HCT116 (cell line): Measurements from ENCODE around the gene FAM83D. TPM values are rescaled to one million over a fixed set of nuclear protein-coding genes. Genes with fewer than 3 reads are reported as not detected.

Experiments used
- ATAC-seq: fragments of 200-7000 bp; cut with Tn5 transposase; 2 replicates; pipeline ENCODE4 v1.9.1; 2020; ENCODE audit warnings: mild to moderate bottlenecking, moderate library complexity
- BruUV-seq: library from RNA; stranded (reverse); fragments of 400-500 nt; replicated peaks from 2 replicates; lab custom pipeline; 2021; lab: Mats Ljungman, UMichigan
- CTCF ChIA-PET: fragments of 300-600 bp; sonication (Branson Sonifier 250); formaldehyde crosslinking; loops from one replicate; lab custom pipeline; 2021; ENCODE audit warnings: antibody characterized with exemption; lab: Charles Lee
- POLR2A ChIA-PET: fragments of 300-600, 350-600 bp; sonication (Branson Sonifier 250); formaldehyde crosslinking; loops from one replicate; lab custom pipeline; 2021; ENCODE audit warnings: antibody characterized with exemption; lab: Charles Lee
- RAD21 ChIA-PET, 2 experiments: fragments of 300-600 bp; sonication (Branson Sonifier 250); formaldehyde crosslinking; loops; one replicate each; lab custom pipeline; 2023; ENCODE audit warnings: low total read pairs in 2 of 2; ENCODE audit not compliant: uncharacterized antibody in 2 of 2, unreplicated experiment in 2 of 2, low non-redundant PET in 1 of 2; lab: Charles Lee
- DNase-seq: peaks from one replicate; pipeline ENCODE4 v3.0.0-alpha.2; 2010; ENCODE audit warnings: low read depth, low spot score
- H2AFZ ChIP-seq: fragments of 200-600 bp; shearing (Covaris generic), sonication (generic); 2 replicates; pipeline ENCODE4 v1.6.1; 2017; ENCODE audit warnings: low read depth, mixed run types, mixed read lengths, antibody characterized with exemption, low read length; ENCODE audit not compliant: poor library complexity, severe bottlenecking
- H3K27ac ChIP-seq: 2 replicates; pipeline ENCODE4 v1.5.1; 2012; ENCODE audit warnings: low read depth, low read length
- H3K27me3 ChIP-seq: fragments of 200-600 bp; sonication (generic); 2 replicates; pipeline ENCODE4 v1.6.1; 2016; ENCODE audit warnings: mixed run types, low read length, mixed read lengths; ENCODE audit not compliant: insufficient read depth
- H3K36me3 ChIP-seq, 2 experiments: fragments of 200-500 bp in 1 of 2; fragments of 200-600 bp in 1 of 2; sonication (Bioruptor generic) in 1 of 2; sonication (generic) in 1 of 2; 2 replicates each; pipeline versions ENCODE4 v1.5.1 to v1.6.1; 2014 to 2016; ENCODE audit warnings: low read length in 2 of 2, inconsistent platforms in 1 of 2, mixed read lengths in 1 of 2, mixed run types in 1 of 2; ENCODE audit not compliant: insufficient read depth in 2 of 2, control insufficient read depth in 1 of 2
- H3K4me1 ChIP-seq, 2 experiments: fragments of 200-600 bp in 1 of 2; sonication (generic) in 1 of 2; 2 replicates each; pipeline versions ENCODE4 v1.5.1 to v1.6.1; 2012 to 2017; ENCODE audit warnings: low read length in 2 of 2, inconsistent platforms in 1 of 2, mild to moderate bottlenecking in 1 of 2, mixed read lengths in 1 of 2, mixed run types in 1 of 2, moderate library complexity in 1 of 2; ENCODE audit not compliant: insufficient read depth in 2 of 2, control insufficient read depth in 1 of 2
- H3K4me2 ChIP-seq: fragments of 200-600 bp; sonication (generic); 2 replicates; pipeline ENCODE4 v1.6.1; 2017; ENCODE audit warnings: mixed run types, low read length, mixed read lengths
- H3K4me3 ChIP-seq, 2 experiments: fragments of 200-600 bp in 1 of 2; sonication (generic) in 1 of 2; replicated peaks in 1 of 2; 2 replicates each; pipeline ENCODE4 v1.5.1; 2011 to 2016; ENCODE audit warnings: low read length in 2 of 2, control low read depth in 1 of 2, low read depth in 1 of 2, mild to moderate bottlenecking in 1 of 2, mixed read lengths in 1 of 2, mixed run types in 1 of 2
- H3K79me2 ChIP-seq: fragments of 200-600 bp; sonication (generic); 2 replicates; pipeline ENCODE4 v1.6.1; 2017; ENCODE audit warnings: mild to moderate bottlenecking, mixed run types, low read length, moderate library complexity, mixed read lengths; ENCODE audit not compliant: insufficient read depth
- H3K9ac ChIP-seq: fragments of 200-600 bp; sonication (generic); 2 replicates; pipeline ENCODE4 v1.6.1; 2016; ENCODE audit warnings: low read length, mixed read lengths
- H3K9me2 ChIP-seq: fragments of 200-600 bp; sonication (generic), shearing (Covaris generic); 2 replicates; pipeline ENCODE4 v1.6.1; 2017; ENCODE audit warnings: mixed run types, mild to moderate bottlenecking, moderate library complexity; ENCODE audit not compliant: insufficient read depth
- H3K9me3 ChIP-seq, 2 experiments: fragments of 200-500 bp in 1 of 2; fragments of 200-600 bp in 1 of 2; sonication (Bioruptor generic) in 1 of 2; sonication (generic) in 1 of 2; 2 replicates each; pipeline ENCODE4 v1.6.1; 2014 to 2017; ENCODE audit warnings: low read length in 2 of 2, mixed read lengths in 2 of 2, inconsistent platforms in 1 of 2, low read depth in 1 of 2, mild to moderate bottlenecking in 1 of 2, mixed run types in 1 of 2, moderate library complexity in 1 of 2; ENCODE audit not compliant: control insufficient read depth in 1 of 2, insufficient read depth in 1 of 2
- H4K20me1 ChIP-seq: fragments of 200-600 bp; sonication (generic), shearing (Covaris generic); 2 replicates; pipeline ENCODE4 v1.6.1; 2017; ENCODE audit warnings: mixed run types, mild to moderate bottlenecking, moderate library complexity; ENCODE audit not compliant: insufficient read depth
- CEBPB ChIP-seq: IDR thresholded peaks from 2 replicates; pipeline ENCODE4 v1.6.1; 2012; ENCODE audit warnings: low read depth
- EGR1 ChIP-seq: IDR thresholded peaks from 2 replicates; pipeline ENCODE4 v1.6.1; 2012; ENCODE audit warnings: low read depth
- EZH2phosphoT487 ChIP-seq: fragments of 200-600 bp; IDR thresholded peaks from 2 replicates; pipeline ENCODE4 v1.6.1; 2018; ENCODE audit warnings: antibody characterized with exemption, borderline replicate concordance
- JUND ChIP-seq: IDR thresholded peaks from 2 replicates; pipeline ENCODE4 v1.6.1; 2012
- ZBTB33 ChIP-seq: IDR thresholded peaks from 2 replicates; pipeline ENCODE4 v1.6.1; 2011; ENCODE audit warnings: mild to moderate bottlenecking, low read length, moderate library complexity; ENCODE audit not compliant: insufficient replicate concordance; ENCODE audit errors: extremely low read depth
- ZFX ChIP-seq: fragments of 450-650 bp; IDR thresholded peaks from 2 replicates; pipeline ENCODE4 v1.6.1; 2017
- ZNF274 ChIP-seq: fragments of 200-500 bp; sonication (Bioruptor generic); IDR thresholded peaks from 2 replicates; pipeline ENCODE4 v1.6.1; 2014; ENCODE audit warnings: mild to moderate bottlenecking, low read depth, low read length, inconsistent platforms
- intact Hi-C: fragments of 100-400 bp; cut with micrococcal nuclease; formaldehyde crosslinking; loops from 2 replicates; pipeline ENCODE4 v1.10.0; 2022
- total RNA-seq: library from RNA; stranded (reverse); gene quantifications from one replicate; pipeline ENCODE4 v1.2.1, GENCODE V29; 2021; ENCODE audit not compliant: unreplicated experiment

FAM83D gene
- total RNA-seq, 1 experiment from 2014 or later = 51.1 TPM

- Histone ChIP-seq H3K4me2 (peak overlapping the region; percentile 73), H3K9ac (no peak overlapping the region), H3K4me3 (peak overlapping the region; percentile 4 to 33; a peak in 1 of 4 replicates), H3K27ac (no peak overlapping the region), H3K27me3 (peaks cover 5% of the 10 kb centered on the region; the same call in 1 of the 2 replicates), H3K9me3 (no peaks in the 10 kb centered on the region), H2AFZ (peak overlapping the region; percentile 74), H3K79me2 (no peaks in the 10 kb centered on the region), H3K9me2 (no peaks in the 10 kb centered on the region), H4K20me1 (no peaks in the 10 kb centered on the region), H3K36me3 (no peaks in the 10 kb centered on the region), H3K4me1 (peaks cover 5 to 17% of the 10 kb centered on the region in 2 experiments; a peak in 3 of 4 replicates)
- ChIA-PET POLR2A (no interaction called here), RAD21 (interaction anchor here (0.6 to 0.7 kb wide), 2 partner anchors 11 to 119 kb away, joined by 3 read pairs; no protein-coding TSS in a partner anchor), CTCF (interaction anchor here (1.6 to 1.8 kb wide), 2 partner anchors 32 to 104 kb away, joined by 4 to 5 read pairs; partner anchors contain the start of gene FAM83D)
- ATAC-seq (peak; percentile 79), DNase-seq (no peak)
- intact Hi-C loops = loop anchor here (1.0 to 5.0 kb wide), 3 partner anchors 129 to 248 kb away; no protein-coding TSS in a partner anchor
- BruUV-seq = no TSS peak
- TF ChIP-seq EGR1 (peak; percentile 58), ZNF274 (no peak)
These were observed 31.9 kb upstream of the FAM83D start for GRCh38 chr20:38894091-38894847.

- Histone ChIP-seq H3K36me3 (no peaks in the 10 kb centered on the region), H3K4me2 (no peak overlapping the region), H3K9me2 (no peaks in the 10 kb centered on the region), H2AFZ (peak overlapping the region; percentile 74), H3K79me2 (no peaks in the 10 kb centered on the region), H4K20me1 (no peaks in the 10 kb centered on the region), H3K4me3 (no peak overlapping the region), H3K27ac (no peak overlapping the region), H3K4me1 (peaks cover 5 to 14% of the 10 kb centered on the region in 2 experiments; a peak in 3 of 4 replicates), H3K9me3 (no peaks in the 10 kb centered on the region), H3K27me3 (peaks cover 5% of the 10 kb centered on the region; the same call in 1 of the 2 replicates), H3K9ac (no peak overlapping the region)
- intact Hi-C loops = no loop called here
- no peak for TF ChIP-seq EZH2phosphoT487
- no peak for TF ChIP-seq CEBPB
- no peak for TF ChIP-seq ZBTB33
- no peak for TF ChIP-seq JUND
- no peak for TF ChIP-seq ZFX
- TF ChIP-seq EGR1 = no peak
- POLR2A ChIA-PET = no interaction called here
- ATAC-seq = no peak
- RAD21 ChIA-PET = interaction anchor here in 1 of 2 experiments (0.6 kb wide), 1 partner anchor 120 kb away, joined by 3 read pairs; no protein-coding TSS in a partner anchor
- DNase-seq = no peak
- BruUV-seq = no TSS peak
- CTCF ChIA-PET = interaction anchor here (0.7 to 1.6 kb wide), 2 partner anchors 105 to 118 kb away, joined by 3 to 4 read pairs; no protein-coding TSS in a partner anchor
These were observed 30.9 kb upstream of the FAM83D start for GRCh38 chr20:38895098-38895949.
